ENCODE measurements around the gene ABHD14A. TPM values are rescaled to one million over a fixed set of nuclear protein-coding genes. Genes with fewer than 3 reads are reported as not detected.

ABHD14A gene
- total RNA-seq, 5 donors from 2014 or later (not counting 1 experiment from before 2014, with no cell fraction given), result 14.3 to 26.5 (median 20.8) TPM

GRCh38 chr3:51931756-51932155, 43.1 kb upstream of the ABHD14A start:
- no peaks in the 10 kb centered on the region for H3K4me1 Mint-ChIP-seq

DNA sequence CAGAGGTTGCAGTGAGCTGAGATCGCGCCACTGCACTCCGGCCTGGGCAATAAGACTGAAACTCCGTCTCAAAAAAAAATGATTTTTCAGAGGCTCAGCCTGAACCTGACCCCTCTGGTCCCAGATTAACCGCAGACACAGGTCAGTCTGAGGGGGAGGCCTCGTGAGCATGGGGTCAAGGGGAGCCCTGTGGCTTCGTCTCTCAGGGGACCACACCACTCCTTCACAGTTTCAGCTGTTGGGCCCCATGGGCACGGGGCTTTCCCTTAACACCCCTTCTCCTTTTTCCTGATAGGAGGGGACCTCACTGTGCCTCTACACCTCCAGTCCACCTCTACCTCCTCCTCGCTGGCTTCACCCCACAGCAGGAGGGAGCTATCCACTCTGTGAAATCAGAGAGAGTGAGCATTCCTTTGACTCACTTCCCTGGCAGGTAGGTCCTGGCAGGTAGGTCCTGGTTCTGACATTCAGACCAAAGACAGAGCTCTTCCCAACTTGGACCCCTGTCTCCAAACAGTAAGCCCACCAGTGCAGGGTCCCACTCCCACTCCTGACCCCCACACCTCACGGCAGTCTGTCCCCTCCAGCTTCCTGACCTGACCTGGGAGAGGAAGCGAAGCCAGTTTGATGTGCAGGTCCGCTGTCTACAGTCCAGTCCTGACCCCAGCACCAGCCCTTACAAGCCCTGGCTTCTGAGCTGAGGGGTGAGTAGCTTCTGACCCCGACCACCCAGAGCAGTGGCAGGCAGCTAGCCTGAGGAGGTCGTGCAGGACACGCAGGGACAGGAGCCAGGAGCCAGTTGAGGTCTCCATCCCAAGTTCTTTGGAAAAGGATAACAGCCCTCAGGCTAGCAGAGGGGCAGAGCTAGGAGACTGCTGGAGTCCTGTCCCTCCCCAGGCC, 42.1 kb upstream of the ABHD14A start:
- no peaks in the 10 kb centered on the region for H3K9me3 ChIP-seq
- peaks cover 22 to 51% of the 10 kb centered on the region in 2 donors for H3K36me3 ChIP-seq (ENCODE audit: control insufficient read depth in 2 of 2, extremely low read depth in 1 of 2, insufficient read depth in 1 of 2, low read length in 1 of 2)
- H3K27ac ChIP-seq (ENCODE audit: low read length), result no peak overlapping the region
- no peak overlapping the region for H3K27ac Mint-ChIP-seq
- no peak for ATAC-seq (replicated peaks in 1 of 4)
- ChIA-PET POLR2A (no interaction called here), CTCF (interaction anchor here in 1 of 2 donors (0.6 to 1.0 kb wide), 2 partner anchors 188 to 381 kb away, joined by 4 to 6 read pairs; no protein-coding TSS in a partner anchor)
- H3K4me3 ChIP-seq (ENCODE audit: control insufficient read depth in 1 of 2, extremely low read depth in 1 of 2, low read length in 1 of 2), result no peak overlapping the region
- no peak for DNase-seq
- H3K4me3 Mint-ChIP-seq, result no peak overlapping the region
- no peaks in the 10 kb centered on the region for H3K4me1 Mint-ChIP-seq
- peaks cover 37% of the 10 kb centered on the region for H3K36me3 Mint-ChIP-seq
- no peaks in the 10 kb centered on the region for H3K9me3 Mint-ChIP-seq
- whole genome bisulfite sequencing (ENCODE audit: insufficient coverage), result 94% methylated on average over 8 of the region's 15 CpGs
- no peaks in the 10 kb centered on the region for H3K27me3 Mint-ChIP-seq
- H3K4me1 ChIP-seq (ENCODE audit: control insufficient read depth in 1 of 2, extremely low read depth in 1 of 2, insufficient read depth in 2 of 2, low read length in 2 of 2), result peaks cover 0 to under 1% of the 10 kb centered on the region in 2 experiments
- no peaks in the 10 kb centered on the region for H3K27me3 ChIP-seq (replicated peaks in 1 of 2; ENCODE audit: control insufficient read depth in 2 of 2, extremely low read depth in 1 of 2, insufficient read depth in 2 of 2, low read length in 1 of 2)

More at GRCh38 chr3:51931756-51932155, 43.1 kb upstream of the ABHD14A start:
- Histone ChIP-seq H3K4me1 (ENCODE audit: control insufficient read depth in 1 of 2, extremely low read depth in 1 of 2, insufficient read depth in 2 of 2, low read length in 2 of 2) (no peaks in the 10 kb centered on the region), H3K36me3 (ENCODE audit: control insufficient read depth in 2 of 2, extremely low read depth in 1 of 2, insufficient read depth in 1 of 2, low read length in 1 of 2) (peaks cover 12 to 42% of the 10 kb centered on the region in 2 donors), H3K9me3 (no peaks in the 10 kb centered on the region), H3K27me3 (replicated peaks in 1 of 2; ENCODE audit: control insufficient read depth in 2 of 2, extremely low read depth in 1 of 2, insufficient read depth in 2 of 2, low read length in 1 of 2) (no peaks in the 10 kb centered on the region), H3K4me3 (ENCODE audit: control insufficient read depth in 1 of 2, extremely low read depth in 1 of 2, low read length in 1 of 2) (no peak overlapping the region), H3K27ac (ENCODE audit: low read length) (no peak overlapping the region)
- Mint-ChIP-seq H3K36me3 (peaks cover 27% of the 10 kb centered on the region), H3K4me3 (no peak overlapping the region), H3K27ac (no peak overlapping the region), H3K27me3 (no peaks in the 10 kb centered on the region), H3K9me3 (no peaks in the 10 kb centered on the region)
- 100% methylated on average over 3 of the region's 6 CpGs for WGBS (ENCODE audit: insufficient coverage)
- DNase-seq, result no peak
- ChIA-PET POLR2A (no interaction called here), CTCF (no interaction called here)
- no peak for ATAC-seq (replicated peaks in 1 of 4)

GRCh38 chr3:51933471-51934138, 41.3 kb upstream of the ABHD14A start:
- no peaks in the 10 kb centered on the region for H3K9me3 Mint-ChIP-seq
- H3K27me3 Mint-ChIP-seq, result no peaks in the 10 kb centered on the region
- peaks cover 30 to 60% of the 10 kb centered on the region in 2 donors for H3K36me3 ChIP-seq (ENCODE audit: control insufficient read depth in 2 of 2, extremely low read depth in 1 of 2, insufficient read depth in 1 of 2, low read length in 1 of 2)
- ATAC-seq (replicated peaks in 1 of 4) (no peak), DNase-seq (no peak)
- POLR2A ChIA-PET, result no interaction called here
- no peak overlapping the region for H3K27ac Mint-ChIP-seq
- no peaks in the 10 kb centered on the region for H3K4me1 Mint-ChIP-seq
- peaks cover 43% of the 10 kb centered on the region for H3K36me3 Mint-ChIP-seq
- no peaks in the 10 kb centered on the region for H3K27me3 ChIP-seq (replicated peaks in 1 of 2; ENCODE audit: control insufficient read depth in 2 of 2, extremely low read depth in 1 of 2, insufficient read depth in 2 of 2, low read length in 1 of 2)
- no peak overlapping the region for H3K27ac ChIP-seq (ENCODE audit: low read length)
- no peak overlapping the region for H3K4me3 Mint-ChIP-seq
- 94% methylated on average over 9 of the region's 13 CpGs for WGBS (ENCODE audit: insufficient coverage)
- H3K4me3 ChIP-seq (ENCODE audit: control insufficient read depth in 1 of 2, extremely low read depth in 1 of 2, low read length in 1 of 2), result no peak overlapping the region
- peaks cover 0 to 3% of the 10 kb centered on the region in 2 experiments for H3K4me1 ChIP-seq (ENCODE audit: control insufficient read depth in 1 of 2, extremely low read depth in 1 of 2, insufficient read depth in 2 of 2, low read length in 2 of 2)
- no peaks in the 10 kb centered on the region for H3K9me3 ChIP-seq
- CTCF ChIA-PET, result interaction anchor here in 1 of 2 donors (0.6 kb wide), 1 partner anchor 381 kb away, joined by 6 read pairs; no protein-coding TSS in a partner anchor

GRCh38 chr3:51934139-51934850, 40.6 kb upstream of the ABHD14A start:
- no peak for ATAC-seq (replicated peaks in 1 of 4)
- Mint-ChIP-seq H3K27me3 (no peaks in the 10 kb centered on the region), H3K27ac (no peak overlapping the region), H3K36me3 (peaks cover 46% of the 10 kb centered on the region), H3K4me1 (peaks cover 3 to 4% (median 3%) of the 10 kb centered on the region in 3 donors), H3K9me3 (no peaks in the 10 kb centered on the region), H3K4me3 (no peak overlapping the region)
- peaks cover 34 to 65% of the 10 kb centered on the region in 2 donors for H3K36me3 ChIP-seq (ENCODE audit: control insufficient read depth in 2 of 2, extremely low read depth in 1 of 2, insufficient read depth in 1 of 2, low read length in 1 of 2)
- 100% methylated on average over 9 of the region's 11 CpGs for WGBS (ENCODE audit: insufficient coverage)
- DNase-seq, result no peak
- H3K4me1 ChIP-seq (ENCODE audit: control insufficient read depth in 1 of 2, extremely low read depth in 1 of 2, insufficient read depth in 2 of 2, low read length in 2 of 2), result peaks cover 0 to 3% of the 10 kb centered on the region in 2 experiments
- no peaks in the 10 kb centered on the region for H3K27me3 ChIP-seq (replicated peaks in 1 of 2; ENCODE audit: control insufficient read depth in 2 of 2, extremely low read depth in 1 of 2, insufficient read depth in 2 of 2, low read length in 1 of 2)
- ChIA-PET CTCF (no interaction called here), POLR2A (no interaction called here)
- H3K4me3 ChIP-seq (ENCODE audit: control insufficient read depth in 1 of 2, extremely low read depth in 1 of 2, low read length in 1 of 2), result no peak overlapping the region
- H3K27ac ChIP-seq (ENCODE audit: low read length), result no peak overlapping the region
- no peaks in the 10 kb centered on the region for H3K9me3 ChIP-seq

DNA sequence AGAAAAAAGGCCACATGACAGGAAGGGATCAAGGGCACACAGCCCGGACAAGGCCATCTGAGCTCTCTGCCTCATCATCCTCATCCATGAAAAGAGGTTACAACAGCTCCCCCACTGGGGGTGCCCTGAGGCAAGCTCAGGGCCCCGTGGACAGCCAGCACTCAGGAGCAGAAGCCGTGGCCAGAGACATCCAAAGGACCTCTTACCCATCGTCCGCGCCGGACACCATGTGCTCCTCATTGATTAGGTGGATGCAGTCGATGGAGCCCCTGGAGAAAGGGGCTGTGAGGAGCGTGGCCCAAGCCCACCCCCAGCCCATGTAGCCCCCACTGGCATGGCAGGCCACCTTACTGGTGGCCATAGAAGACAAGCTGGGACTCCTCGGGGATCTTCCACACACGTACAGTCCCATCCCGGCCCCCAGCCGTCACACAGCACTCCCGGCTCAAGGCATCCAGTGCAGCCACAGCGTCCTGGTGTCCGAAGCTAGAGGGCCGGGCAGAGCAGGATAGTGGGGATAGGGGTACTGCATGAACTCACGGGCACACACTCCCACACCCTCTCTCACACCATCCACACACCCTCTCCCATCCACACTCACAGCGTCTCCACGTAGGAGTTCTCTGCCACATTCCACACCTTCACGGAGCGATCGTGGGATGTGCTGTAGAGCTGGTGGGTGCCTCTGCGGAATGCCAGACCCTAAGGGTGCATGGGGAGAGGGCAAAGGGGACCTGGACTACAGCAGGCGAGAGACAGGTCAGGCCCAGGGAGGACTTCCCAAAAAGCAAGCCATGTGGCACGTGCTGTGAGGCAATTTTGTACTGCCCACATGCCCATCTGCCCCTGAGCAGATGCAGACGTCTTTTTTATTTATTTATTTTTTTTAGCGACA, 39.6 kb upstream of the ABHD14A start:
- Histone ChIP-seq H3K4me3 (ENCODE audit: control insufficient read depth in 1 of 2, extremely low read depth in 1 of 2, low read length in 1 of 2) (no peak overlapping the region), H3K27me3 (replicated peaks in 1 of 2; ENCODE audit: control insufficient read depth in 2 of 2, extremely low read depth in 1 of 2, insufficient read depth in 2 of 2, low read length in 1 of 2) (no peaks in the 10 kb centered on the region), H3K9me3 (no peaks in the 10 kb centered on the region), H3K36me3 (ENCODE audit: control insufficient read depth in 2 of 2, extremely low read depth in 1 of 2, insufficient read depth in 1 of 2, low read length in 1 of 2) (peaks cover 34 to 65% of the 10 kb centered on the region in 2 donors), H3K4me1 (ENCODE audit: control insufficient read depth in 1 of 2, extremely low read depth in 1 of 2, insufficient read depth in 2 of 2, low read length in 2 of 2) (peaks cover 0 to 8% of the 10 kb centered on the region in 2 experiments), H3K27ac (ENCODE audit: low read length) (no peak overlapping the region)
- Mint-ChIP-seq H3K27me3 (no peaks in the 10 kb centered on the region), H3K27ac (no peak overlapping the region), H3K4me3 (no peak overlapping the region), H3K36me3 (peaks cover 47% of the 10 kb centered on the region), H3K9me3 (no peaks in the 10 kb centered on the region), H3K4me1 (peaks cover 8 to 13% (median 10%) of the 10 kb centered on the region in 3 donors)
- 93% methylated on average over 9 of the region's 28 CpGs for WGBS (ENCODE audit: insufficient coverage)
- CTCF ChIA-PET, result interaction anchor here in 1 of 2 donors (0.6 kb wide), 1 partner anchor 229 kb away, joined by 3 read pairs; no protein-coding TSS in a partner anchor
- POLR2A ChIA-PET, result no interaction called here
- no peak for DNase-seq
- no peak for ATAC-seq (replicated peaks in 1 of 4)

Data from T-cell (primary cell).